IgD-negative memory B cell (primary cell): Measurements from ENCODE around the gene LY86. TPM values are rescaled to one million over a fixed set of nuclear protein-coding genes. Genes with fewer than 3 reads are reported as not detected.

Experiments
- H3K27ac Mint-ChIP-seq, 3 donors: one replicate each; pipeline ENCODE4 v1.8.0; 2020 to 2022; ENCODE audit warnings: mild to moderate bottlenecking in 3 of 3, mixed read lengths in 3 of 3, moderate library complexity in 1 of 3
- H3K27me3 Mint-ChIP-seq: one replicate; pipeline ENCODE4 v1.8.0; 2021; ENCODE audit warnings: mixed read lengths
- H3K36me3 Mint-ChIP-seq: one replicate; pipeline ENCODE4 v1.8.0; 2020; ENCODE audit warnings: mild to moderate bottlenecking, mixed read lengths
- H3K4me1 Mint-ChIP-seq, 3 donors: one replicate each; pipeline ENCODE4 v1.8.0; 2020 to 2022; ENCODE audit warnings: mixed read lengths in 3 of 3, mild to moderate bottlenecking in 1 of 3
- H3K4me3 Mint-ChIP-seq, 4 donors: one replicate each; pipeline ENCODE4 v1.8.0; 2020 to 2022; ENCODE audit warnings: mild to moderate bottlenecking in 4 of 4, mixed read lengths in 4 of 4, moderate library complexity in 3 of 4
- H3K9me3 Mint-ChIP-seq, 3 donors: one replicate each; pipeline ENCODE4 v1.8.0; 2020 to 2021; ENCODE audit warnings: mixed read lengths in 3 of 3, mild to moderate bottlenecking in 1 of 3
- polyA plus RNA-seq: library from polyadenylated mRNA; unstranded; fragments of 300-500 nt; fragmentation: Illumina TruSeq; gene quantifications from one replicate; pipeline ENCODE4 v1.2.3, GENCODE V29; 2021

The LY86 gene
- polyA plus RNA-seq = 394 TPM

DNA sequence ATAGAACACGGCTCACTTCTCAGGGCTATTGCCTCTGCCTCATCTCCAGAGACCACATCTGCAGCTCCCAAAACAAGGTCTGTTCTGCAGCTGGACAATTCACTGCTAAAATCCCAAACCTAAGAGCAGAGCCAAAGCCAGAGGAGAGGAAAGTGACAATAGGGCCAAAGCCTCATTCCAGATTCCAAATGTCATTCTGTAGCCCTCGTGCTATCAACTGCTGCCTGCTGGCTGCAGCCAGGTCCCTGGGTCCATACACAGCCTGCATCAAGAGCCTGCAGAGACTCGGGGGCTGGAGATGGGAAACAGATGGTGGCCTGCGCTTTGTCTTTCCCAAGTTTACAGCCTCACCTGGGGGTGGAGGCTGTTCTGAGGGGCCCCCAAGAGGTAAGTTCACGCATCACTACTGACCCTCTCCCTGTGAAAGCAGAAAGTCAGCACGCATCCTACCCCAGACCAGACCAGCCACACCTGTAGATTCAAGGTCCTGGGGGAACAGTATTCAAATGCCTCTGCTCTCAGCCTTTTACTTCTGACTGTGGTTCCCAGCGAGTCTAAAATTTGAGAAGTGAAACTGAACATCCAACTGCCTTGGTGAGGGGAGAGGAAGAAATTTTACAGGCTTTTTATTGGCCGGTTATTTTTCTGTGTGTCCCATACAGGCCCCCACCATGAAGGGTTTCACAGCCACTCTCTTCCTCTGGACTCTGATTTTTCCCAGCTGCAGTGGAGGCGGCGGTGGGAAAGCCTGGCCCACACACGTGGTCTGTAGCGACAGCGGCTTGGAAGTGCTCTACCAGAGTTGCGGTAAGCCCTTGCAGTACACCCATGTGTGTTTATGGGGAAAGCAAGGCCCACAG lies at the start of gene LY86:
Gene LY86, plus strand, starts transcription at position 657 of the 860 bp plus-strand sequence. Its CDS starts 15 bp downstream, at position 672.
- peak within 1 kb of the TSS; percentile 89 to 98 (median 96) for H3K27ac Mint-ChIP-seq
- peak within 1 kb of the TSS; percentile 85 to 99 (median 96) for H3K4me3 Mint-ChIP-seq
- no peaks in the 10 kb centered on the region for H3K27me3 Mint-ChIP-seq
- peaks cover 58 to 80% (median 68%) of the 10 kb centered on the region in 3 donors for H3K4me1 Mint-ChIP-seq
- H3K9me3 Mint-ChIP-seq = no peaks in the 10 kb centered on the region
- H3K36me3 Mint-ChIP-seq = peaks cover 7% of the 10 kb centered on the region

DNA sequence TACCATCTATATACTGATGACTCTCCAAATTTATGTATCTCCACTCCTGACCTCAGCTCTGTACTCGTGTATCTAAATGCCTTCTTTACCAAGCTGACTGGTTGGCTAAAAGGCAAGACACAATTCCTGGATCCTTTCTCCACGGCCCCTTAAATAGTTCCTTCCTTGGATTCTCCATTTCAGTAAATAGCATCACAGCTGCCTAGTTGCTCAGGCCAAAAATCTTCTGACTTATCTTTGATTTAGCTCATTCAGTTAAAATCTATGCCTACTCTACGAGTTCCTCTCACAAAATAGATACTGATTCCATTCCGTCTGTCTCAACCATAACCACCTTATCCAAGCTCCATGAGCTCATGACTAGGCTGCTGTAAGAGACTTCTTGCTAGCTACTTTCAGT lies 49.5 kb upstream of the LY86 start:
- H3K4me3 Mint-ChIP-seq = no peak overlapping the region
- peaks cover 4% of the 10 kb centered on the region for H3K36me3 Mint-ChIP-seq
- peaks cover 10% of the 10 kb centered on the region for H3K27me3 Mint-ChIP-seq
- H3K9me3 Mint-ChIP-seq = peaks cover 0 to 4% (median 0%) of the 10 kb centered on the region in 3 donors
- H3K4me1 Mint-ChIP-seq = peaks cover 0 to 6% (median 4%) of the 10 kb centered on the region in 3 donors
- H3K27ac Mint-ChIP-seq = no peak overlapping the region

DNA sequence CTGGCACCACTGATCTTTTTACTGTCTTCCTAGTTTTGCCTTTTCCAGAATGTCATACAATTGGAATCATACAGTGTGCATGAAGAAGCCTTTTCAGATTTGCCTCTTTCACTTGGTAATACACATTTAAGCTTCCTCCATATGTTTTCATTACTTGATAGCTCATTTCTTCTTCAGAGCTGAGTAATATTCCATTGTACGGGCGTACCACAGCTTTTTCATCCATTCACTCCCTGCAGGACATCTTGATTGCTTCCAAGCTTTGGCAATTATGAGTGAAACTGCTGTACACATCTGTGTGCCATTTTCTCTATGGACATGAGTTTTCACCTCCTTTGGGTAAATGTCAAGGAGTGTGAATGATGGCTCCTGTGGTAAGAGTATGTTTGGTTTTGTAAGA lies 46.2 kb upstream of the LY86 start:
- Mint-ChIP-seq H3K36me3 (peaks cover 4% of the 10 kb centered on the region), H3K27ac (no peak overlapping the region), H3K4me1 (peaks cover 3 to 12% (median 5%) of the 10 kb centered on the region in 3 donors), H3K27me3 (peaks cover 21% of the 10 kb centered on the region), H3K9me3 (peaks cover 0 to 4% (median 0%) of the 10 kb centered on the region in 3 donors), H3K4me3 (no peak overlapping the region)

DNA sequence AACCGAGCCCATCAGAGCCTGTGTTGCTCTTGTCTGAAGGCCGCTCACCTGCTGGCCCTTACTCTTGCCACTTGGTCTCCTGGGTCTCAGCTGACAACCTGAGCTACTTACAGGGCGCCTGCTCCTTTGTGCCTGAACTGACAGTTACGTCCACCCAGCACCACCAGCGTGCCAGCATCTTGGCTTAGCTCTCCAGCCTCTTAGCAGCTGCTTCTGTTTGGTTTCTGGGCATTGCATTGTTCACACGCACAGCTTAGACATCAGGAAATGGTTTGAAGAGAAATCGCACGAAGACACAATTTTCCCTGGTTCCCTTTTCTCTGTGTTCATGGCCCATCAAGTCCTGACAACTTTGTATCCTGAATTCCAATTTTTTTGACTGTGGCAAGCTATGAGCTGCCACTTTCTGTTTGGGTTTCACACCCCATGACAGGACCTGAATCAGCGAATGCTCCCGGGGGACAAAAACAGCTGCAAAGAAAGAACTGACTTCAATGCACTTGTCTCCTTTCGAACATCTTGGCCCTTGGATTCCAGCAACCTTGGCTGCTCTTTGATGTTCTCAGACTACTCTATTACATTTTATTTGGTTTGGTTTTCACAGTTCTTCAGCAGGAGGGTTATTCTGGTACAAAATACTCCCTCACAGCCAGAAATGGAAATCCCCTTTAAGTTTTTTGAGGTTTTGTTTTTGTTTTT lies 45.2 kb upstream of the LY86 start:
- Mint-ChIP-seq H3K4me1 (peaks cover 3 to 12% (median 5%) of the 10 kb centered on the region in 3 donors), H3K4me3 (peak overlapping the region in 2 of 4 donors; percentile 18 to 29), H3K27ac (no peak overlapping the region), H3K9me3 (peaks cover 0 to 4% (median 0%) of the 10 kb centered on the region in 3 donors), H3K36me3 (peaks cover 4% of the 10 kb centered on the region), H3K27me3 (peaks cover 25% of the 10 kb centered on the region)

DNA sequence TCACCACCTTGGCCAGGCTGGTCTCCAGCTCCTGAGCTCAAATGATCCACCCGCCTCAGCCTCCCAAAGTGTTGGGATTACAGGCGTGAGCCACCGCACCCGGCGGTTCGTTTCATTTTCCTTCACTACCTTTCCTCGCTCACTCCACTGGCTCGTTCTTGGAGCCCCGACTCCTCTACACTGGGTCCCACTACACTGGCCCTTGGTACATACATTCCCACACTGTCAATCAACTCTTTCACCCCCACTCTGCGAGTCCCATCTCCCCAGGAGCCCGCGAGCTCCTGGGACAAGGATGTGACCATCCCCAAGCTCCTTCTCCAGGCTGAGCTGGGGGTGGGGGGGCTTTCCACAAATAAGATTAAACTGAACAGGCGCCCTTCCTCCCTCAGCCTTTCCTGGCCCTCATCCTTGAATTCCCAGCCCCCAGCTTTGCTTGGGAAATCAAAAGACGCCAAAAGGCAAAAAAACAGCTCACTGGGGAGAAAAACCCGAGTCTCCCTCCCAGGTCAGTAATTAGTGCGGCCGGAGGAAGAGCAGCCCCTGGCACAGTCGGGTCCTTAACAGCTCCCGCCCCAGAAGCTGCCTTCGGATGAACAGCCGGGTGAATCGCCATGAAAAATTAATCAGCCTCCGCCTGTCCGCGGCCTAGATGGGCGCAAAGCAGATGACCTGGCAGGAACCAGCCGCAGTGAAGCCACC lies 42.8 kb upstream of the LY86 start:
- peak overlapping the region in 3 of 4 donors; percentile 37 to 74 (median 55) for H3K4me3 Mint-ChIP-seq
- peak overlapping the region in 1 of 3 donors; percentile 76 for H3K27ac Mint-ChIP-seq
- H3K9me3 Mint-ChIP-seq = peaks cover 0 to 4% (median 0%) of the 10 kb centered on the region in 3 donors
- H3K36me3 Mint-ChIP-seq = peaks cover 2% of the 10 kb centered on the region
- peaks cover 25% of the 10 kb centered on the region for H3K27me3 Mint-ChIP-seq
- H3K4me1 Mint-ChIP-seq = peaks cover 3 to 12% (median 5%) of the 10 kb centered on the region in 3 donors

DNA sequence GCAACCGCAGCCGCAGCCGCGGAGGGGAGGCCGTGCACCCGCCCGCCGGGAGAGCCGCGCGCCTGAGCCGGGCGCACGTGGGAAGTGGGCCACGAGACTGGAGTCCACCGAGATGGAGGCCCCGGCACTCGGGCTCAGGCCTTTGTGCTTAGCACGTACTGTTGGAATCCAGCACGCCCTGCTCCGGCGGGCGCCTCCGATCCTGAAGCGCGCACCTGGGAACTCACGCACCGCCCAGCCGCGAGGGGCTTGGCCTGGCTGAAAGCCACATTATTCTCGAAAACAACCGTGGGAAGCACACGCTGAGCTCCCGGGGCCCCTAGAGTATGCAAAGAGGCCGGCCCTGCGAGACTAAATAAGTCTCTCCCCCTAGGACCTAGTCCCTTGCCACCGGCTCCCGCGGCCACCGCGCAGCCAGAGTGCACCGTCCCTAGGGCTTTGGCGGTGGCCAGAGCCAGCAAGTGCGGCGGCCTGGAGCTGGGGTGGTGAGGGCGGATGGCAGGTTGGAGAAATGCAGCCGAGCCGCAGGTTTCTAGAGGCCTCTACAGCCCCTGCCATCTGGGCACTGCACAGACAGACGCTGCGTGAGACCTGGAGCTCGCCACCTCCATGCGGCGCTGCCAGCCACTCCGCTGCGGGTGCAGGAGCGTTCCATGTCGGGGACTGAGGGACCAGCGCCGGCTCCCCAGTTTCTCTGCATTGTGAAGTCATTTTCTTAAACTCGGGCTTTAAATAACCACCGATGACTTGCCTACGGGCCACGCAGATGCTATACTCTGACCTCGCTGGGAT lies 42.0 kb upstream of the LY86 start:
- H3K4me1 Mint-ChIP-seq = peaks cover 3 to 12% (median 5%) of the 10 kb centered on the region in 3 donors
- H3K4me3 Mint-ChIP-seq = peak overlapping the region; percentile 74 to 92 (median 81)
- peaks cover 25% of the 10 kb centered on the region for H3K27me3 Mint-ChIP-seq
- peaks cover 0 to 4% (median 0%) of the 10 kb centered on the region in 3 donors for H3K9me3 Mint-ChIP-seq
- H3K36me3 Mint-ChIP-seq = peaks cover 2% of the 10 kb centered on the region
- peak overlapping the region in 2 of 3 donors; percentile 81 to 85 for H3K27ac Mint-ChIP-seq

DNA sequence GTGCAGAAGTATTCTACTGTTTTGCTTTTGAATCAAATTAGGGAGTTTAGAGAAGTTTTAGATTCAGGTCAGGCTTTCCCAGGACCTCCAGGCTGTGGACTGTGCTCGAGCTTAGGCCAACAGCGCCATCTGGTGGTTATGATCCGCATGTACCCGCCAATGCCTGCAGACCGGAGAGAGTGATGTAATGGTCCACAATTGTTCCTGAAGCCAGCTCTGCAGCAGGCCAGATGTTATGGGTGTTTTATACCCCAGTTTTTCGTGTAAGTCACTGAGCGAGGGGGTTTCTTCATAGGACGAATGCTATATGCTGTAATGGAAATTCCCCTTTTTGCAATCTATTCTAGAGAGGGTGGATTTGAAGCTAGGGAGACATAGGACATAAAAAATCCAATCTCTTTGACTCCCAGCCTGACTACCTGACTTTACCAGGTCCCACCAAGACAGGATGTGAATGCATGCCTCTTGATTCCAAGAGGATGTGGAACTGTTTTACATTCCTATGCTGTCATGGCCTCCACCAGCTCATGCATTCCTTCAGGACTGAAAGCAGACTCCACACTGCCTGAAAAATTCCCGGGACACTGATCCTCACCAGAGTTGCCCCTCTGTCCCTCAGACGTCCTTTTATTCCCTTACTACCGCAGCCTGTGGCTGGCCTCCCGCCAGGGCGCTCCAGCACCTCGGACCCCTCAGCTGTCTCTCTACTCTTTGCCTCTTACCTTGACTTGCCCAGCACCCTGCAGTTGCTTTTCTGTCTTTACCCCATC lies 41.2 kb upstream of the LY86 start:
- H3K27ac Mint-ChIP-seq = peak overlapping the region in 2 of 3 donors; percentile 81 to 85

DNA sequence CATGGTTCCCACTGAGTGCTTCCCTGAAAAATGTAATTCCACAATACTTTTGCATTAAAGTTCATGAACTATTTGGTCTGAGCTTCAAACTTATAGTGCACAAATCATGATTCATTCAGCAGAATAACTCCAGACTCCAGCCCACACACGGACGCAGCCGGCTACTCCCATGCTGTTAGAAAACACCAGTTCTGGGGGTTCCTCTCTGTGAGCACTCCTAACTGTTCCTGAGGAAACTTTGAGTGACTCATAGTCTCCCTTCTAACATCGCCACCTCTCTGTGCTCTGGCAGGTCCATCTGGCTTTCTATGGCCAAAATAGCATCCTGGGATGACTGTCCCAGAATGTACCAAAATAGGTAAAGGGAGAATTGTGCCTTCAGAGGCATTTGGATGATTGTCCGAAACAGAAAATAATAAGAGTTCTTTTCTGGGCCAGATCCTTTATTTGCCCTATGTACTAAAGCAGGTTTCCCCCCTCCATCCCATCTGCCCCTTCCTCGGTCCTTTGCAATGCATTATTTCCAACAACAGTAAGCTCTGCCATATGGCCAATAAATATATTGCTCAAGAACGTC lies 32.3 kb upstream of the LY86 start:
- H3K27ac Mint-ChIP-seq = no peak overlapping the region
- H3K4me1 Mint-ChIP-seq = peaks cover 0 to 4% (median 2%) of the 10 kb centered on the region in 3 donors
- no peak overlapping the region for H3K4me3 Mint-ChIP-seq
- H3K9me3 Mint-ChIP-seq = no peaks in the 10 kb centered on the region
- no peaks in the 10 kb centered on the region for H3K27me3 Mint-ChIP-seq
- H3K36me3 Mint-ChIP-seq = peaks cover 2% of the 10 kb centered on the region

More for the DNA sequence above, 41.2 kb upstream of the LY86 start:
- peaks cover 25% of the 10 kb centered on the region for H3K27me3 Mint-ChIP-seq
- H3K36me3 Mint-ChIP-seq = peaks cover under 1% of the 10 kb centered on the region
- H3K4me3 Mint-ChIP-seq = peak overlapping the region; percentile 74 to 92 (median 81)
- peaks cover 0 to 12% (median 5%) of the 10 kb centered on the region in 3 donors for H3K4me1 Mint-ChIP-seq
- H3K9me3 Mint-ChIP-seq = peaks cover 0 to 2% (median 0%) of the 10 kb centered on the region in 3 donors

DNA sequence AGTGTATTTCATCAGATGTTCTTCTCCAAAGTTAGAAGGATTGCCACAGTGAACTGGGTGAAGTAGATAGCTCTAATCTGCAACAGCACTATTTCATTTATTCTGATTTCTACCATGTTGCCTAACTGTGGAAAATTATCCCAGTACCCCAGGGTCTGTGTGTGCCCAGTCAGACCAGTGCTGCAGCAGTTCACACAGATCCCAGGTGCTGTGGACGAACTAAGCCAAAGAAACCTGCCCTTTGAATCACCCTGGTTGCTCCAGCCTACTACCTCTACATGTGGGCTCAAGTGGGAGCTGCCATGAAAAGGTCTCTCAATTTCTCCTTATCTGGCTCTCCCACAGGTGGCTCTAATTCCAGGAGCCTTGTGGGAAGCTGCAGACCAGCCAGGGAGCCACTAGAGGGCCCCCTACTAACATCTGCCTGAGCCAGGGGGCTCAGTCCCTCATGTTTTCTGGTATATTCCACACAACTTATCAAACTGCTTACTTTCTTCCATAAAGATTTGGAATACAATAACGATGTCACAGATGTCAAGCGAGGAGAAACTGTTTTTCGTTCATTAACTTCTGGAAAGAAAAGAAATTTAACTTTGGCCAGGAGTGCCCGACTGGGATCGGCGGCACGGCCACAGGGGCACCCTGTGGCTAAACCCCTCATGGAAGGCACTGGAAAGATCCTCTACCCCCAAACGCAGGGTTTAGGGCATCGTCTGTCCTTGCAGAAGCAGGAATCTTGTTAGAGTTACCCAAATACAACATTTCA lies 31.6 kb upstream of the LY86 start:
- H3K36me3 Mint-ChIP-seq = peaks cover 4% of the 10 kb centered on the region
- H3K27ac Mint-ChIP-seq = no peak overlapping the region
- H3K4me1 Mint-ChIP-seq = peaks cover 0 to 4% (median 2%) of the 10 kb centered on the region in 3 donors
- no peak overlapping the region for H3K4me3 Mint-ChIP-seq
- no peaks in the 10 kb centered on the region for H3K9me3 Mint-ChIP-seq
- no peaks in the 10 kb centered on the region for H3K27me3 Mint-ChIP-seq

DNA sequence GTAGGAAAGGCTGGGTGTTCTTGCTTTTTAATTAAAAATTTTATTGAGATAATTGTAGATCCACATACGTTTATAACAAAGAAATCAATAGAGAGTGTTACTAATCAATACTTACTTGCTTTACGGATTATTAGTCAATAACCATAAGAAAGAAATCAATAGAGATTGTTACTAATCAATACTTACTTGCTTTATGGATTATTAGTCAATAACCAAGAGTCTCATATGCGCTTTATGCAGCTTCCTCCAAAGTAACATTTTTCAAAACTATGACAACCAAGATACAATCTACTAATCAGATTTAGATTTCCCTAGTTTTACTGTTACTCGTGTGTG lies 31.0 kb upstream of the LY86 start:
- Mint-ChIP-seq H3K27me3 (no peaks in the 10 kb centered on the region), H3K27ac (peak overlapping the region in 1 of 3 donors; percentile 24), H3K36me3 (peaks cover 4% of the 10 kb centered on the region)

DNA sequence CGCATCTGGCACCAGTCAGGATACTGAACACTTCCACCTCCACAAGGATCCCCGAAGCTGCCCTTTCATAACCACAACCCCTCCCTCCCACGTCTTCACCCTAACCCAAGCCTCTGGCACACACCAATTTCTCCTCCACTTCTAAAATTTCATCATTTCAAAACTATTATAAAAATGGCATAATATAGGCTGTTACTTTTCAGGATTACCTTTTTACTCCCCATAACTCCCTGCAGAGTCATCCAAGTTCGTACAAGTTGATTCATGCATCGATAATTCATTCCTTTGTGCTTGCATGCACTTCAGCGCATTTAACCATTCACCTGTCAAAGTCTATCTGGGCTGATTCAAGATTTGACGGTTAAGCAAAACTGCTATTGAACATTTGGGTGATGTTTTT lies 30.6 kb upstream of the LY86 start:
- Mint-ChIP-seq H3K9me3 (no peaks in the 10 kb centered on the region), H3K4me1 (peaks cover 0 to 4% (median 2%) of the 10 kb centered on the region in 3 donors), H3K36me3 (peaks cover 4% of the 10 kb centered on the region), H3K4me3 (no peak overlapping the region), H3K27ac (peak overlapping the region in 1 of 3 donors; percentile 24), H3K27me3 (no peaks in the 10 kb centered on the region)

More for the DNA sequence above, 31.0 kb upstream of the LY86 start:
- Mint-ChIP-seq H3K9me3 (no peaks in the 10 kb centered on the region), H3K4me1 (peaks cover 0 to 4% (median 2%) of the 10 kb centered on the region in 3 donors), H3K4me3 (no peak overlapping the region)

DNA sequence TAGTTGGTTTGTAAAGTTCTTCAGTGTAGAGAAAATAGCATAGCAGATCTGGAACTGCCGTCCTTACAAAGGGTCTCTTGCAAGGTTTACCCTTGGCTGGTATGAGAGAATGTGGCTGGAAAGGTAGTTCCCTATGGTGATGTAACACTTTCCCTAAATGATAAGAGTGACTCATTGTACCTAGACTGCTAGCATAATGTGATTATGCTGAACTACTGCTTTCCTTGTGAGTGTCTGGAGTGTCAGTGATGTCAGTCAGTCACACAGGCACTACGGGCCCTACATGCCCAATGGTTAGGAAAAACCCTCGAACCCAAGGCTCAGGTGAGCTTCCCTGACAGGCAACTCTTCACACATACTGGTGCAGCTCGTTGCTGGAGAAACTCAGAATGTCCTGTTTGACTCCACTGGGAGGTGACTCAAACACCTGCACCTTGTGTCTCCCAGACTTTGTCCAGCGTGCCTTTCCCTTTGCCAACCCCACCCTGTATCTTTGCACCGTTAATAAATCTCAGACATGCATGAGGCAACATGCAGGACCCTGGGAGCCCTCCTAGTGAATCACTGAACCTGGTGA lies 28.4 kb upstream of the LY86 start:
- Mint-ChIP-seq H3K36me3 (peaks cover 5% of the 10 kb centered on the region), H3K9me3 (no peaks in the 10 kb centered on the region), H3K4me1 (peaks cover 0 to 10% (median 8%) of the 10 kb centered on the region in 3 donors), H3K4me3 (no peak overlapping the region), H3K27me3 (no peaks in the 10 kb centered on the region), H3K27ac (no peak overlapping the region)
